ENCODE data around the gene OSBP2.

OSBP2 gene

GRCh38 chr22:30867746-30868662 is 173.3 kb downstream of the OSBP2 start:
- Histone ChIP-seq H3K4me3 (ENCODE audit: low read length) (no peak overlapping the region), H3K4me2 (ENCODE audit: low read length) (no peak overlapping the region), H3K79me1 (ENCODE audit: low read length) (no peaks in the 10 kb centered on the region), H3K4ac (ENCODE audit: low read depth, low read length) (no peak overlapping the region), H4K8ac (ENCODE audit: low read depth, low read length) (no peak overlapping the region), H3K27me3 (ENCODE audit: insufficient read depth, low read length, poor library complexity) (no peaks in the 10 kb centered on the region), H4K5ac (ENCODE audit: low read length) (no peak overlapping the region), H2BK15ac (replicated peaks; ENCODE audit: low read depth) (no peak overlapping the region), H3K4me1 (ENCODE audit: control insufficient read depth, low read depth, low read length) (peaks cover 3% of the 10 kb centered on the region), H3K56ac (ENCODE audit: low read length) (no peak overlapping the region), H3K18ac (ENCODE audit: low read length) (no peak overlapping the region), H3K79me2 (ENCODE audit: control insufficient read depth, insufficient read depth, low read length) (no peaks in the 10 kb centered on the region), H3K9ac (ENCODE audit: low read length) (no peak overlapping the region), H2BK120ac (ENCODE audit: low read depth, low read length) (no peak overlapping the region), H3K23ac (ENCODE audit: low read length) (no peak overlapping the region), H2BK5ac (ENCODE audit: low read length) (no peak overlapping the region), H3K27ac (ENCODE audit: low read depth, low read length) (no peak overlapping the region), H3K36me3 (ENCODE audit: control insufficient read depth, insufficient read depth, low read length) (no peaks in the 10 kb centered on the region), H2AK5ac (ENCODE audit: low read length) (no peak overlapping the region)
- WGBS (ENCODE audit: extremely low coverage, insufficient coverage, low lambda C conversion rate): no CpG with 5 or more reads among the region's 19 CpGs
- DNase-seq: no peak

GRCh38 chr22:30868663-30869385 is 174.2 kb downstream of the OSBP2 start:
- no peak overlapping the region for H3K4me2 ChIP-seq (ENCODE audit: low read length)

GRCh38 chr22:30869667-30870395 is 175.2 kb downstream of the OSBP2 start:
- Histone ChIP-seq H3K9ac (ENCODE audit: low read length) (no peak overlapping the region), H2BK120ac (ENCODE audit: low read depth, low read length) (no peak overlapping the region), H3K56ac (ENCODE audit: low read length) (no peak overlapping the region), H3K4me1 (ENCODE audit: control insufficient read depth, low read depth, low read length) (no peaks in the 10 kb centered on the region), H3K4me3 (ENCODE audit: low read length) (no peak overlapping the region), H3K23ac (ENCODE audit: low read length) (no peak overlapping the region), H2AK5ac (ENCODE audit: low read length) (no peak overlapping the region), H4K5ac (ENCODE audit: low read length) (no peak overlapping the region), H3K27ac (ENCODE audit: low read depth, low read length) (no peak overlapping the region), H3K36me3 (ENCODE audit: control insufficient read depth, insufficient read depth, low read length) (no peaks in the 10 kb centered on the region), H3K79me2 (ENCODE audit: control insufficient read depth, insufficient read depth, low read length) (no peaks in the 10 kb centered on the region), H4K8ac (ENCODE audit: low read depth, low read length) (no peak overlapping the region), H3K4ac (ENCODE audit: low read depth, low read length) (no peak overlapping the region), H3K4me2 (ENCODE audit: low read length) (no peak overlapping the region), H2BK5ac (ENCODE audit: low read length) (no peak overlapping the region), H3K18ac (ENCODE audit: low read length) (no peak overlapping the region), H3K27me3 (ENCODE audit: insufficient read depth, low read length, poor library complexity) (no peaks in the 10 kb centered on the region), H3K79me1 (ENCODE audit: low read length) (no peaks in the 10 kb centered on the region), H2BK15ac (replicated peaks; ENCODE audit: low read depth) (no peak overlapping the region)
- no CpG with 5 or more reads among the region's 15 CpGs for WGBS (ENCODE audit: extremely low coverage, insufficient coverage, low lambda C conversion rate)
- DNase-seq: no peak

More at GRCh38 chr22:30868663-30869385, 174.2 kb downstream of the OSBP2 start:
- H3K23ac ChIP-seq (ENCODE audit: low read length): no peak overlapping the region
- no peaks in the 10 kb centered on the region for H3K4me1 ChIP-seq (ENCODE audit: control insufficient read depth, low read depth, low read length)
- H3K27ac ChIP-seq (ENCODE audit: low read depth, low read length): no peak overlapping the region
- no peak overlapping the region for H3K18ac ChIP-seq (ENCODE audit: low read length)
- H2BK5ac ChIP-seq (ENCODE audit: low read length): no peak overlapping the region
- no peaks in the 10 kb centered on the region for H3K27me3 ChIP-seq (ENCODE audit: insufficient read depth, low read length, poor library complexity)
- H3K9ac ChIP-seq (ENCODE audit: low read length): no peak overlapping the region
- WGBS (ENCODE audit: extremely low coverage, insufficient coverage, low lambda C conversion rate): no CpG with 5 or more reads among the region's 12 CpGs
- H4K5ac ChIP-seq (ENCODE audit: low read length): no peak overlapping the region
- no peak overlapping the region for H2BK15ac ChIP-seq (replicated peaks; ENCODE audit: low read depth)
- no peak overlapping the region for H4K8ac ChIP-seq (ENCODE audit: low read depth, low read length)
- H3K4me3 ChIP-seq (ENCODE audit: low read length): no peak overlapping the region
- H3K4ac ChIP-seq (ENCODE audit: low read depth, low read length): no peak overlapping the region
- H3K79me1 ChIP-seq (ENCODE audit: low read length): no peaks in the 10 kb centered on the region
- no peaks in the 10 kb centered on the region for H3K36me3 ChIP-seq (ENCODE audit: control insufficient read depth, insufficient read depth, low read length)
- H3K79me2 ChIP-seq (ENCODE audit: control insufficient read depth, insufficient read depth, low read length): no peaks in the 10 kb centered on the region
- no peak overlapping the region for H2AK5ac ChIP-seq (ENCODE audit: low read length)
- no peak for DNase-seq
- H2BK120ac ChIP-seq (ENCODE audit: low read depth, low read length): no peak overlapping the region
- H3K56ac ChIP-seq (ENCODE audit: low read length): no peak overlapping the region

GRCh38 chr22:30870451-30871345 is 176.0 kb downstream of the OSBP2 start:
- Histone ChIP-seq H3K56ac (ENCODE audit: low read length) (no peak overlapping the region), H3K4me1 (ENCODE audit: control insufficient read depth, low read depth, low read length) (no peaks in the 10 kb centered on the region), H3K4me2 (ENCODE audit: low read length) (no peak overlapping the region), H3K79me2 (ENCODE audit: control insufficient read depth, insufficient read depth, low read length) (no peaks in the 10 kb centered on the region), H3K36me3 (ENCODE audit: control insufficient read depth, insufficient read depth, low read length) (no peaks in the 10 kb centered on the region), H3K4me3 (ENCODE audit: low read length) (no peak overlapping the region), H2BK15ac (replicated peaks; ENCODE audit: low read depth) (no peak overlapping the region), H2BK120ac (ENCODE audit: low read depth, low read length) (no peak overlapping the region), H2AK5ac (ENCODE audit: low read length) (no peak overlapping the region), H4K5ac (ENCODE audit: low read length) (no peak overlapping the region), H3K79me1 (ENCODE audit: low read length) (no peaks in the 10 kb centered on the region), H4K8ac (ENCODE audit: low read depth, low read length) (no peak overlapping the region), H3K4ac (ENCODE audit: low read depth, low read length) (no peak overlapping the region), H3K27me3 (ENCODE audit: insufficient read depth, low read length, poor library complexity) (no peaks in the 10 kb centered on the region), H3K27ac (ENCODE audit: low read depth, low read length) (no peak overlapping the region), H3K18ac (ENCODE audit: low read length) (no peak overlapping the region), H3K9ac (ENCODE audit: low read length) (no peak overlapping the region), H2BK5ac (ENCODE audit: low read length) (no peak overlapping the region), H3K23ac (ENCODE audit: low read length) (no peak overlapping the region)
- no peak for DNase-seq
- WGBS (ENCODE audit: extremely low coverage, insufficient coverage, low lambda C conversion rate): no CpG with 5 or more reads among the region's 36 CpGs

All from mesendoderm (in vitro differentiated cells).